ENCODE results near the gene GK. TPM values are rescaled to one million over a fixed set of nuclear protein-coding genes. Genes with fewer than 3 reads are reported as not detected.
"Not testable (repeated sequence)": the region's sequence is repeated elsewhere in the genome, so short reads cannot be mapped to it uniquely, and the experiment has no call there.

The GK gene
- total RNA-seq, 3 donors from 2014 or later (not counting 1 experiment from before 2014, with no cell fraction given): 5.1 to 10.2 (median 7.6) TPM

DNA sequence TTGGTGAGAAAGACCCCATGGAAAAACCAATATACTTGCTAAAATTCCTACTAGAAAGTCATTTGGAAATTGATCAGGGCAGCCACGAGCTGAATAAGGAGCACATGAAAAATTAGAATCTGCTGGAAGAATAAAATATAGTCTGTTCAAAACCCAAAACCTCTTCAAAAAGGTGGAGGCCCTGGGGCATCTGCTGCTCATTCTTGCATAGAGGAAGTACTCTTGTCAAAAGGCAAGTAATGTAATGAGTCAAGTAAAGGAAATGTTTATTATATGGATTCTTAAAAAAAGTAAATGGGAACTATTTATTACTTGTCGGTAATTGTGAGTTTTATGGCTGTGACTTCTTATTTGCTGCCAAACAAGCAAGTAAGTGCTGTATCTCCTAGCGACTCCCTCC lies 109.5 kb downstream of the GK start:
- Mint-ChIP-seq H3K4me3 (no peak overlapping the region), H3K36me3 (no peaks in the 10 kb centered on the region), H3K27ac (no peak overlapping the region), H3K4me1 (no peaks in the 10 kb centered on the region), H3K9me3 (no peaks in the 10 kb centered on the region), H3K27me3 (ENCODE audit: low read depth in 2 of 2) (no peaks in the 10 kb centered on the region)
- H3K27ac ChIP-seq (ENCODE audit: low read length): no peak overlapping the region
- WGBS (ENCODE audit: insufficient coverage): no CpG with 5 or more reads among the region's 3 CpGs
- intact Hi-C loops (cut with micrococcal nuclease): no loop called here
- H3K4me3 ChIP-seq (ENCODE audit: low read length): no peak overlapping the region
- H3K27me3 ChIP-seq (ENCODE audit: control insufficient read depth, insufficient read depth, low read length): no peaks in the 10 kb centered on the region
- DNase-seq (no peak), ATAC-seq (no peak)
- H3K9me3 ChIP-seq (ENCODE audit: control insufficient read depth, insufficient read depth, low read length): no peaks in the 10 kb centered on the region
- no peaks in the 10 kb centered on the region for H3K36me3 ChIP-seq (ENCODE audit: control insufficient read depth, insufficient read depth, low read length)
- TF ChIP-seq, protein P1, sequence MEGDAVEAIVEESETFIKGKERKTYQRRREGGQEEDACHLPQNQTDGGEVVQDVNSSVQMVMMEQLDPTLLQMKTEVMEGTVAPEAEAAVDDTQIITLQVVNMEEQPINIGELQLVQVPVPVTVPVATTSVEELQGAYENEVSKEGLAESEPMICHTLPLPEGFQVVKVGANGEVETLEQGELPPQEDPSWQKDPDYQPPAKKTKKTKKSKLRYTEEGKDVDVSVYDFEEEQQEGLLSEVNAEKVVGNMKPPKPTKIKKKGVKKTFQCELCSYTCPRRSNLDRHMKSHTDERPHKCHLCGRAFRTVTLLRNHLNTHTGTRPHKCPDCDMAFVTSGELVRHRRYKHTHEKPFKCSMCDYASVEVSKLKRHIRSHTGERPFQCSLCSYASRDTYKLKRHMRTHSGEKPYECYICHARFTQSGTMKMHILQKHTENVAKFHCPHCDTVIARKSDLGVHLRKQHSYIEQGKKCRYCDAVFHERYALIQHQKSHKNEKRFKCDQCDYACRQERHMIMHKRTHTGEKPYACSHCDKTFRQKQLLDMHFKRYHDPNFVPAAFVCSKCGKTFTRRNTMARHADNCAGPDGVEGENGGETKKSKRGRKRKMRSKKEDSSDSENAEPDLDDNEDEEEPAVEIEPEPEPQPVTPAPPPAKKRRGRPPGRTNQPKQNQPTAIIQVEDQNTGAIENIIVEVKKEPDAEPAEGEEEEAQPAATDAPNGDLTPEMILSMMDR (IDR thresholded peaks at IDR 0.05): no peak
- H3K4me1 ChIP-seq (ENCODE audit: control insufficient read depth, insufficient read depth, low read length): no peaks in the 10 kb centered on the region

DNA sequence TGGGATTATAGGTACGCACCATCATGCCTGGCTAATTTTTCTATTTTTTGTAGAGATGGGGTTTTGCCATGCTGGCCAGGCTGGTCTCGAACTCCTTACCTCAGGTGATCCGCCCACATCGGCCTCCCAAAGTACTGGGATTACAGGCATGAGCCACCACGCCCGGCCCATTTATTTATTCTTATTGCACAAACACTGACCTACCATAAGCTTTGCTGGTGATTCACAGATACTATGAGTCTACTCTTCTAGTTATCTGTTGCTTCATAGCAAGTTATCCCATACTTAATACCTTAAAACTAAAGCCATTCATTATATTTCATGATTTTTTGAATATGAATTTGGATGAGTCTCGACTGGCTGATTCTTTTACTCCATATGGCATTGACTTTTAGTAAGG lies 120.5 kb downstream of the GK start:
- H3K27ac ChIP-seq (ENCODE audit: low read length); H3K9me3 ChIP-seq (ENCODE audit: control insufficient read depth, insufficient read depth, low read length); intact Hi-C loops (cut with micrococcal nuclease); H3K27ac Mint-ChIP-seq; H3K4me3 Mint-ChIP-seq; H3K27me3 Mint-ChIP-seq (ENCODE audit: low read depth in 2 of 2); H3K9me3 Mint-ChIP-seq; H3K4me3 ChIP-seq (ENCODE audit: low read length); ATAC-seq; H3K36me3 ChIP-seq (ENCODE audit: control insufficient read depth, insufficient read depth, low read length); H3K4me1 ChIP-seq (ENCODE audit: control insufficient read depth, insufficient read depth, low read length); H3K4me1 Mint-ChIP-seq; H3K36me3 Mint-ChIP-seq; H3K27me3 ChIP-seq (ENCODE audit: control insufficient read depth, insufficient read depth, low read length); DNase-seq: not testable (repeated sequence)
- 100% methylated on average over 4 of the region's 7 CpGs for WGBS (ENCODE audit: insufficient coverage)

DNA sequence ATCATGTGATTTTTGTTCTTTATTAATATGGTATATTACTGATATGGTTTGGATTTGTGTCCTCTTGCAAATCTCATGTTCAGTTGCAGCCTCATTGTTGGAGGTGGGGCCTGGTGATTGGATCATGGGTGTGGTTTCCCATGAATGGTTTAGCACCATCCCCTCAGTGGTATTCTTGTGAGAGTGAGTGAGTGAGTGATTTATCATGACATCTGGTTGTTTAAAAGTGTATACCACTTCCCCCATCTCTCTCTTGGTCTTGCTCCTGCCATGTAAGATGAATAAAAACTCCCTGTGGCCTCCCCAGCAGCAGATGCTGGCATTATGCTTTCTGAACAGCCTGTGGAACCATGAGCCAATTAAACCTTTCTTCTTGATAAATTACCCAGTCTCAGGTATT lies 124.4 kb downstream of the GK start:
- no peak overlapping the region for H3K4me3 Mint-ChIP-seq
- intact Hi-C loops (cut with micrococcal nuclease): no loop called here
- no peak for DNase-seq
- H3K4me1 Mint-ChIP-seq: no peaks in the 10 kb centered on the region
- no peaks in the 10 kb centered on the region for H3K36me3 Mint-ChIP-seq
- no peaks in the 10 kb centered on the region for H3K27me3 ChIP-seq (ENCODE audit: control insufficient read depth, insufficient read depth, low read length)
- no peaks in the 10 kb centered on the region for H3K27me3 Mint-ChIP-seq (ENCODE audit: low read depth in 2 of 2)
- no peaks in the 10 kb centered on the region for H3K4me1 ChIP-seq (ENCODE audit: control insufficient read depth, insufficient read depth, low read length)
- H3K9me3 ChIP-seq (ENCODE audit: control insufficient read depth, insufficient read depth, low read length): no peaks in the 10 kb centered on the region
- H3K36me3 ChIP-seq (ENCODE audit: control insufficient read depth, insufficient read depth, low read length): no peaks in the 10 kb centered on the region
- TF ChIP-seq, protein P1 (IDR thresholded peaks at IDR 0.05): no peak
- no peaks in the 10 kb centered on the region for H3K9me3 Mint-ChIP-seq
- no peak overlapping the region for H3K4me3 ChIP-seq (ENCODE audit: low read length)
- ATAC-seq: no peak
- H3K27ac Mint-ChIP-seq: no peak overlapping the region
- no peak overlapping the region for H3K27ac ChIP-seq (ENCODE audit: low read length)

DNA sequence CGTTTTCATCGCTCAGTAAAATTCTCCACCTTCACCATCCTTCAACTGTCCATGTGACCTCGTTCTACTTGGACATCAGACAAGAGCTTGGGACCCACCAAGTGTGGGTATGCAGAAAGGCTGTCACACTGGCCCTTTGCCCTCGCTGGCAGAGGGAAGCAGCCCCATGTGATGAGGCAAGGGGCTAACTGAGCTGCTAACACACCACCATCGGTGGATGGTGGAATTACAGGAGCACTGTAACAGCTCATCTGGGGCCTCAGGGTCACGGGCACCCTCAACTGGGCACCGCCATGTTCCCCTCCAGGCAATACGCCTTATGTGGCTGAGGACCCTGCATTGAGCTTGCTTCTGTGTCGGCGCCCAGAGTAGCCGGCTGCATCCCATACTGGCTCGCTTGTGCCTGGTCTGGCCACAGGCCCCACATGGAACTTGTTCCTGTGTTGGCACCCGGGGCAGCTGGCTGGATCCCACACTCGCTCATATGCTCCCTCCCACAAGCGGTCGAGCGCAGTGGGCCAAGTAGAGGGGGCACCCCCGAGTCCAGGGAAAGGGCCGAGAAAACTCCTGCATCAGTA lies 126.3 kb downstream of the GK start:
- TF ChIP-seq, protein P1 (IDR thresholded peaks at IDR 0.05): no peak
- Mint-ChIP-seq H3K36me3 (no peaks in the 10 kb centered on the region), H3K27ac (no peak overlapping the region), H3K9me3 (no peaks in the 10 kb centered on the region), H3K4me3 (no peak overlapping the region), H3K27me3 (ENCODE audit: low read depth in 2 of 2) (no peaks in the 10 kb centered on the region), H3K4me1 (no peaks in the 10 kb centered on the region)
- no peak overlapping the region for H3K4me3 ChIP-seq (ENCODE audit: low read length)
- H3K9me3 ChIP-seq (ENCODE audit: control insufficient read depth, insufficient read depth, low read length): no peaks in the 10 kb centered on the region
- WGBS (ENCODE audit: insufficient coverage): 96% methylated on average over 15 of the region's 19 CpGs
- no peak for DNase-seq
- ATAC-seq: no peak
- H3K36me3 ChIP-seq (ENCODE audit: control insufficient read depth, insufficient read depth, low read length): no peaks in the 10 kb centered on the region
- H3K4me1 ChIP-seq (ENCODE audit: control insufficient read depth, insufficient read depth, low read length): no peaks in the 10 kb centered on the region
- H3K27me3 ChIP-seq (ENCODE audit: control insufficient read depth, insufficient read depth, low read length): no peaks in the 10 kb centered on the region
- intact Hi-C loops (cut with micrococcal nuclease): no loop called here
- no peak overlapping the region for H3K27ac ChIP-seq (ENCODE audit: low read length)

Other genes with a start within 250 kb of the GK start
- gene TASL, start 75.7 kb upstream of the GK start, total RNA-seq: 1 to 10 TPM; 2.2 to 4.7 (median 4.0) TPM
- gene TAB3, start 235.8 kb downstream of the GK start, total RNA-seq: 10 to 100 TPM; 20.4 to 26.1 (median 21.3) TPM

Measured in natural killer cell (primary cell).